GM12872 (cell line): ENCODE data around the gene PDE9A.

ENCODE experiments used
- CTCF ChIP-seq: IDR thresholded peaks from 3 replicates; pipeline ENCODE4 v1.5.1; 2011; ENCODE audit warnings: low read depth, mild to moderate bottlenecking, low read length, moderate library complexity; ENCODE audit not compliant: insufficient read depth

PDE9A gene

GRCh38 chr21:42769820-42770716 lies 116.6 kb downstream of the PDE9A start:
- TF ChIP-seq CTCF, result no peak

GRCh38 chr21:42770717-42771502 lies 117.5 kb downstream of the PDE9A start:
- no peak for TF ChIP-seq CTCF

GRCh38 chr21:42771503-42771805 lies 118.0 kb downstream of the PDE9A start:
- TF ChIP-seq CTCF, result no peak

- TF ChIP-seq CTCF, result no peak
Measured at GRCh38 chr21:42775123-42775522, 121.7 kb downstream of the PDE9A start.

GRCh38 chr21:42775891-42776290 lies 122.5 kb downstream of the PDE9A start:
- no peak for TF ChIP-seq CTCF

- TF ChIP-seq CTCF, result no peak
Measured at GRCh38 chr21:42777064-42777756, 123.8 kb downstream of the PDE9A start.

GRCh38 chr21:42777757-42778344 lies 124.4 kb downstream of the PDE9A start:
- TF ChIP-seq CTCF, result no peak
